H1 (cell line): Measurements from ENCODE around the gene CREBL2. TPM values are rescaled to one million over a fixed set of nuclear protein-coding genes. Genes with fewer than 3 reads are reported as not detected.

Source experiments
- CTCF ChIA-PET: fragments of 300-600 bp; sonication (Branson Sonifier 250); formaldehyde crosslinking; loops from one replicate; lab custom pipeline; 2021; ENCODE audit not compliant: partially characterized antibody; lab: Charles Lee
- POLR2A ChIA-PET: fragments of 300-600 bp; sonication (Branson Sonifier 250); formaldehyde crosslinking; loops from one replicate; lab custom pipeline; 2021; ENCODE audit warnings: inconsistent platforms; ENCODE audit not compliant: partially characterized antibody; lab: Charles Lee
- DNase-seq, 2 experiments: peaks; one replicate each; pipeline versions ENCODE4 v3.0.0 to v3.0.0-alpha.2; 2010 to 2022; ENCODE audit warnings: low spot score in 2 of 2, low read depth in 1 of 2, mixed read lengths in 1 of 2
- FAIRE-seq: peaks from 2 replicates; lab custom pipeline; 2011; peaks lifted over from hg19 to GRCh38; lab: Jason Lieb, UNC
- H2AFZ ChIP-seq: 2 replicates; pipeline ENCODE4 v1.8.1; 2012; ENCODE audit warnings: low read length, inconsistent platforms
- H2AK5ac ChIP-seq: 2 replicates; pipeline ENCODE4 v1.6.1; 2013; ENCODE audit warnings: low read depth, low read length
- H2BK120ac ChIP-seq: replicated peaks from 2 replicates; pipeline ENCODE3; 2013; ENCODE audit warnings: low read depth, low read length, inconsistent platforms
- H2BK12ac ChIP-seq: 2 replicates; pipeline ENCODE4 v1.6.1; 2013; ENCODE audit warnings: low read depth, low read length
- H2BK15ac ChIP-seq: 2 replicates; pipeline ENCODE4 v1.6.1; 2013; ENCODE audit warnings: low read length
- H2BK20ac ChIP-seq: 2 replicates; pipeline ENCODE4 v1.6.1; 2013; ENCODE audit warnings: low read length
- H2BK5ac ChIP-seq: 2 replicates; pipeline ENCODE4 v1.6.1; 2013; ENCODE audit warnings: low read depth, low read length
- H3K14ac ChIP-seq: 2 replicates; pipeline ENCODE4 v1.6.1; 2013; ENCODE audit warnings: inconsistent platforms; ENCODE audit not compliant: insufficient read length
- H3K18ac ChIP-seq: 2 replicates; pipeline ENCODE4 v1.6.1; 2013; ENCODE audit warnings: low read length; ENCODE audit errors: extremely low read depth
- H3K23ac ChIP-seq: 2 replicates; pipeline ENCODE4 v1.6.1; 2013; ENCODE audit warnings: inconsistent platforms; ENCODE audit not compliant: insufficient read length
- H3K23me2 ChIP-seq: 2 replicates; pipeline ENCODE4 v1.6.1; 2013; ENCODE audit warnings: low read depth, low read length
- H3K27ac ChIP-seq: 2 replicates; pipeline ENCODE4 v1.6.1; 2011; ENCODE audit warnings: low read depth, low read length, inconsistent platforms
- H3K27me3 ChIP-seq, 4 experiments: replicated peaks in 1 of 4; 1 replicate in 1 of 4; 2 replicates in 3 of 4; pipeline versions ENCODE4 v1.6.1 to v1.8.1; 2011 to 2013; ENCODE audit warnings: low read length in 3 of 4, mild to moderate bottlenecking in 3 of 4, inconsistent platforms in 2 of 4, mixed read lengths in 2 of 4, moderate library complexity in 1 of 4; ENCODE audit not compliant: control insufficient read depth in 3 of 4, insufficient read depth in 3 of 4; ENCODE audit errors: extremely low read depth in 1 of 4
- H3K36me3 ChIP-seq, 4 experiments: 2 replicates each; pipeline versions ENCODE4 v1.6.1 to v1.8.1; 2011 to 2013; ENCODE audit warnings: mild to moderate bottlenecking in 4 of 4, low read length in 3 of 4, moderate library complexity in 2 of 4, control low read depth in 1 of 4, inconsistent platforms in 1 of 4; ENCODE audit not compliant: insufficient read depth in 4 of 4, control insufficient read depth in 2 of 4
- H3K4ac ChIP-seq: replicated peaks from 2 replicates; pipeline ENCODE3; 2013; ENCODE audit warnings: low read length, low read depth, mixed read lengths, inconsistent platforms; ENCODE audit not compliant: insufficient read length
- H3K4me1 ChIP-seq, 4 experiments: replicated peaks in 1 of 4; 1 replicate in 1 of 4; 2 replicates in 3 of 4; pipeline versions ENCODE4 v1.6.1 to v1.8.1; 2011 to 2013; ENCODE audit warnings: low read length in 3 of 4, inconsistent platforms in 2 of 4, mixed read lengths in 1 of 4; ENCODE audit not compliant: insufficient read depth in 4 of 4, control insufficient read depth in 3 of 4
- H3K4me2 ChIP-seq, 2 experiments: 2 replicates each; pipeline versions ENCODE4 v1.6.1 to v1.8.1; 2011 to 2013; ENCODE audit warnings: low read depth in 2 of 2, low read length in 2 of 2, control low read depth in 1 of 2, inconsistent platforms in 1 of 2, mild to moderate bottlenecking in 1 of 2; ENCODE audit not compliant: insufficient read depth in 1 of 2
- H3K4me3 ChIP-seq, 4 experiments: fragments of 200-600, 300-600 bp in 1 of 4; sonication (generic), shearing (Covaris generic), sonication (Bioruptor Twin) in 1 of 4; 2 replicates each; pipeline versions ENCODE4 v1.5.1 to v1.8.1; 2011 to 2016; ENCODE audit warnings: low read length in 4 of 4, low read depth in 3 of 4, control low read depth in 2 of 4, inconsistent platforms in 2 of 4, mild to moderate bottlenecking in 2 of 4, mixed read lengths in 1 of 4, moderate library complexity in 1 of 4; ENCODE audit not compliant: insufficient read depth in 2 of 4; ENCODE audit errors: extremely low read depth in 1 of 4
- H3K56ac ChIP-seq: replicated peaks from 2 replicates; pipeline ENCODE3; 2013; ENCODE audit warnings: low read depth, mild to moderate bottlenecking, mixed read lengths, low read length, inconsistent platforms; ENCODE audit not compliant: insufficient read length
- H3K79me1 ChIP-seq: 2 replicates; pipeline ENCODE4 v1.6.1; 2013; ENCODE audit warnings: low read depth, low read length, control low read depth
- H3K79me2 ChIP-seq, 2 experiments: 2 replicates each; pipeline versions ENCODE4 v1.6.1 to v1.8.1; 2012 to 2013; ENCODE audit warnings: low read length in 2 of 2, mild to moderate bottlenecking in 2 of 2, inconsistent platforms in 1 of 2; ENCODE audit not compliant: insufficient read depth in 2 of 2, control insufficient read depth in 1 of 2
- H3K9ac ChIP-seq, 4 experiments: replicated peaks in 1 of 4; 1 replicate in 1 of 4; 2 replicates in 3 of 4; pipeline versions ENCODE4 v1.6.1 to v1.8.1; 2011 to 2013; ENCODE audit warnings: low read depth in 3 of 4, low read length in 3 of 4, control low read depth in 2 of 4, mild to moderate bottlenecking in 2 of 4, moderate library complexity in 2 of 4, inconsistent platforms in 1 of 4; ENCODE audit errors: extremely low read depth in 1 of 4
- H3K9me3 ChIP-seq, 2 experiments: 2 replicates each; pipeline versions ENCODE4 v1.6.1 to v1.8.1; 2012 to 2013; ENCODE audit warnings: mild to moderate bottlenecking in 2 of 2, moderate library complexity in 2 of 2, control low read depth in 1 of 2, inconsistent platforms in 1 of 2, low read depth in 1 of 2, low read length in 1 of 2, mixed read lengths in 1 of 2; ENCODE audit not compliant: insufficient read depth in 2 of 2
- H4K20me1 ChIP-seq, 2 experiments: replicated peaks in 1 of 2; 2 replicates each; pipeline versions ENCODE3 to v1.8.1; 2011 to 2013; ENCODE audit warnings: inconsistent platforms in 2 of 2, low read length in 2 of 2, mild to moderate bottlenecking in 1 of 2; ENCODE audit not compliant: insufficient read depth in 2 of 2, control insufficient read depth in 1 of 2
- H4K5ac ChIP-seq: 2 replicates; pipeline ENCODE4 v1.6.1; 2013; ENCODE audit warnings: low read length, low read depth, mixed read lengths, inconsistent platforms; ENCODE audit not compliant: insufficient read length
- H4K8ac ChIP-seq: 2 replicates; pipeline ENCODE4 v1.8.0; 2013; ENCODE audit warnings: mild to moderate bottlenecking, moderate library complexity, low read length, inconsistent platforms; ENCODE audit not compliant: insufficient read depth; ENCODE audit errors: extremely low read depth
- H4K91ac ChIP-seq: replicated peaks from 2 replicates; pipeline ENCODE3; 2013; ENCODE audit warnings: low read length, mixed read lengths, inconsistent platforms; ENCODE audit not compliant: insufficient read length
- BCL11A ChIP-seq, 2 experiments: IDR thresholded peaks; one replicate each; pipeline ENCODE4 v1.6.1; 2011; ENCODE audit warnings: low read depth in 2 of 2, low read length in 2 of 2, mild to moderate bottlenecking in 2 of 2
- JUN ChIP-seq: IDR thresholded peaks from 2 replicates; pipeline ENCODE4 v1.6.1; 2011; ENCODE audit warnings: low read depth, mild to moderate bottlenecking, improper control_type of control experiment, low read length
- KDM1A ChIP-seq: fragments of 200-600, 300-600 bp; sonication (generic); IDR thresholded peaks from 2 replicates; pipeline ENCODE4 v1.7.1; 2016; ENCODE audit warnings: mild to moderate bottlenecking, low read length, borderline replicate concordance
- MAFK ChIP-seq: IDR thresholded peaks from 2 replicates; pipeline ENCODE4 v1.6.1; 2012; ENCODE audit warnings: low read depth, mild to moderate bottlenecking, improper control_type of control experiment, low read length
- PHF8 ChIP-seq: fragments of 200-600 bp; sonication (generic); conservative IDR thresholded peaks from 2 replicates; pipeline ENCODE4 v1.7.1; 2012; ENCODE audit warnings: low read depth, mild to moderate bottlenecking, inconsistent platforms, low read length, moderate library complexity
- SIX5 ChIP-seq: IDR thresholded peaks from 2 replicates; pipeline ENCODE4 v1.6.1; 2011; ENCODE audit warnings: mild to moderate bottlenecking, low read depth, low read length
- TCF12 ChIP-seq: IDR thresholded peaks from 2 replicates; pipeline ENCODE4 v1.6.1; 2011; ENCODE audit warnings: low read depth, mild to moderate bottlenecking, low read length
- WGBS, 2 experiments: shearing (Covaris generic) in 1 of 2; methylation state at CpG; one replicate each; pipeline versions ENCODE4 v1.1.6 to v1.1.7; 2013 to 2015; ENCODE audit warnings: low lambda C conversion rate in 2 of 2, mixed read lengths in 2 of 2, inconsistent platforms in 1 of 2, low coverage in 1 of 2, missing lambda C conversion rate in 1 of 2; ENCODE audit not compliant: insufficient replicate concordance in 2 of 2, insufficient coverage in 1 of 2, insufficient read length in 1 of 2; ENCODE audit errors: extremely low coverage in 1 of 2, missing lambda C conversion rate in 1 of 2; 5-methylcytosine and 5-hydroxymethylcytosine counted together
- polyA plus RNA-seq, 7 experiments: library from polyadenylated mRNA; depleted of rRNA in 3 of 7; stranded (reverse) in 5 of 7; unstranded in 2 of 7; fragments of >200 nt in 5 of 7; fragments of 200-250 nt in 2 of 7; gene quantifications; 1 replicate in 5 of 7; 2 replicates in 1 of 7; 4 replicates in 1 of 7; pipeline versions ENCODE4 v1.2.1 to v1.2.3, GENCODE V29; 2011 to 2013; ENCODE audit warnings: missing spikeins in 2 of 7, mixed read lengths in 2 of 7
- total RNA-seq: library from RNA; stranded (reverse); fragmentation: NEBNext Ultra II Directional; extraction: Animal tissue kit (Norgen Biotek cat#: 25700); gene quantifications from 2 replicates; pipeline ENCODE4 v1.2.1, GENCODE V29; 2021
- TF ChIP-seq, protein P1 (sequence below), 3 experiments: IDR thresholded peaks; 1 replicate in 2 of 3; 2 replicates in 1 of 3; pipeline versions ENCODE4 v1.5.1 to v1.6.1; 2011; ENCODE audit warnings: low read length in 3 of 3, mild to moderate bottlenecking in 3 of 3, inconsistent platforms in 2 of 3, low read depth in 1 of 3, moderate library complexity in 1 of 3; ENCODE audit not compliant: insufficient read depth in 1 of 3; ENCODE audit errors: control extremely low read depth in 1 of 3

The CREBL2 gene
- total and polyA plus RNA-seq, 2 of the 8 experiments (the other 6 are each of a cell fraction or from before 2014, with no cell fraction given): 9.8 to 18.3 TPM

DNA sequence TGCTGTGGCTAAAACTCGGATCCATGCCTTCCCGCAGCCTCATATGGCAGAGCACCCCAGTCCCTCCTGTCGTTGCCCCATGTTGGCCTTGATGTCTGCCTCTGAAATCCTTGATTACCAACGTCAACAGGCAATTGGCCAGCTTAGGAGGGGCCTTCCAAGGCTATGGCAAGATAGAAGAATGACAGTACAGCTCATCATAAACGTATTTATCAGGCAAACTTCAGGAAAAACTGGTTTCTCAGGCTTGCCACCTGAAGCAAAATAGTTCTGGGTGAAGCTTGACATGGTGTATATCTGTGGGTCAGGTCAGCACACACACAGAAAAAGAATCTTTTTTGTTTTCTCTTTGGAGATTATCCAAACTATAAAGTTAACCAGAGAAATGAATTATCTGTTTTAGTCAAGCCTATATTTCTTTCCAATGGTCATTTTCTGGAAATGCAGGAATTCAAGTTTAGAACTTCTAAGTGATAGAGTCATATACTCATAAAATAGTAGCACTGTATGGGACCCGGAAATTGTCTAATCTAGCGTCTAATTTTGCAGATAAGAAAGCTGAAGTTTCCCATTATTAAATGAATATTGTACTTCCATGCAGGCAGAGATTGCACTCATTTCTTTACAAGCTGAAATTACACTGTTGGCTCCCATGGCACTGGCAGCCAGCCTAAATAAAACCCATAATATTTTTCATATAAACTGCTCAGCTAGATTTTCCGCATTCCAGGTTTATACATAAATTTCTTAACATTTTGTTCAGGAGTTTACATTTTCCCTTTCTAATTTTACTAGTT lies 24.6 kb upstream of the CREBL2 start:
- no peak overlapping the region for H3K18ac ChIP-seq
- no peaks in the 10 kb centered on the region for H4K20me1 ChIP-seq
- H3K4me3 ChIP-seq: no peak overlapping the region
- H3K23me2 ChIP-seq: peaks cover 12% of the 10 kb centered on the region; the same call in 1 of the 2 replicates
- no peaks in the 10 kb centered on the region; a peak in 1 of 7 replicates for H3K4me1 ChIP-seq
- no peak for DNase-seq
- no peaks in the 10 kb centered on the region for H3K79me2 ChIP-seq
- H3K4me2 ChIP-seq: no peak overlapping the region
- no peak overlapping the region for H2AK5ac ChIP-seq
- no peak overlapping the region for H2BK120ac ChIP-seq
- H3K79me1 ChIP-seq: no peaks in the 10 kb centered on the region
- H3K23ac ChIP-seq: no peak overlapping the region
- H3K56ac ChIP-seq: no peak overlapping the region
- H3K27me3 ChIP-seq: no peaks in the 10 kb centered on the region
- no peak overlapping the region for H2BK15ac ChIP-seq
- H4K8ac ChIP-seq: no peak overlapping the region
- ChIA-PET POLR2A (interaction anchor here (1.0 to 3.1 kb wide), 2 partner anchors 11 to 13 kb away, joined by 4 to 9 read pairs; no protein-coding TSS in a partner anchor), CTCF (interaction anchor here (1.0 to 1.3 kb wide), 3 partner anchors 14 to 23 kb away, joined by 3 to 5 read pairs (median 3); no protein-coding TSS in a partner anchor)
- H3K9ac ChIP-seq: no peak overlapping the region
- 87% methylated on average over 8 of the region's 8 CpGs; no CpG with 5 or more reads in 1 of the 2 experiments for WGBS, 2 experiments
- no peak overlapping the region for H2BK5ac ChIP-seq
- H3K14ac ChIP-seq: no peak overlapping the region
- no peak overlapping the region for H2AFZ ChIP-seq
- H4K5ac ChIP-seq: no peak overlapping the region
- no peaks in the 10 kb centered on the region for H3K36me3 ChIP-seq
- no peak for FAIRE-seq
- H2BK12ac ChIP-seq: no peak overlapping the region
- no peak overlapping the region for H3K27ac ChIP-seq
- no peak overlapping the region for H2BK20ac ChIP-seq
- no peak overlapping the region for H3K4ac ChIP-seq
- no peak overlapping the region for H4K91ac ChIP-seq
- no peaks in the 10 kb centered on the region for H3K9me3 ChIP-seq
- TF ChIP-seq KDM1A (no peak), BCL11A (IDR thresholded peaks at IDR 0.05; ENCODE audit: low read depth in 2 of 2, low read length in 2 of 2) (no peak), SIX5 (no peak), JUN (no peak), TCF12 (no peak), MAFK (no peak), PHF8 (no peak)
- TF ChIP-seq, protein P1, sequence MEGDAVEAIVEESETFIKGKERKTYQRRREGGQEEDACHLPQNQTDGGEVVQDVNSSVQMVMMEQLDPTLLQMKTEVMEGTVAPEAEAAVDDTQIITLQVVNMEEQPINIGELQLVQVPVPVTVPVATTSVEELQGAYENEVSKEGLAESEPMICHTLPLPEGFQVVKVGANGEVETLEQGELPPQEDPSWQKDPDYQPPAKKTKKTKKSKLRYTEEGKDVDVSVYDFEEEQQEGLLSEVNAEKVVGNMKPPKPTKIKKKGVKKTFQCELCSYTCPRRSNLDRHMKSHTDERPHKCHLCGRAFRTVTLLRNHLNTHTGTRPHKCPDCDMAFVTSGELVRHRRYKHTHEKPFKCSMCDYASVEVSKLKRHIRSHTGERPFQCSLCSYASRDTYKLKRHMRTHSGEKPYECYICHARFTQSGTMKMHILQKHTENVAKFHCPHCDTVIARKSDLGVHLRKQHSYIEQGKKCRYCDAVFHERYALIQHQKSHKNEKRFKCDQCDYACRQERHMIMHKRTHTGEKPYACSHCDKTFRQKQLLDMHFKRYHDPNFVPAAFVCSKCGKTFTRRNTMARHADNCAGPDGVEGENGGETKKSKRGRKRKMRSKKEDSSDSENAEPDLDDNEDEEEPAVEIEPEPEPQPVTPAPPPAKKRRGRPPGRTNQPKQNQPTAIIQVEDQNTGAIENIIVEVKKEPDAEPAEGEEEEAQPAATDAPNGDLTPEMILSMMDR (IDR thresholded peaks at IDR 0.05; ENCODE audit: control extremely low read depth in 1 of 3, insufficient read depth in 1 of 3, low read depth in 1 of 3, low read length in 3 of 3): no peak
